ENCODE results near the gene EMC6.

EMC6 gene

GRCh38 chr17:3715296-3715695, 46.7 kb downstream of the EMC6 start:
- DNase-seq: no peak

- DNase-seq: no peak
Measured at GRCh38 chr17:3718201-3718600, 49.6 kb downstream of the EMC6 start.

- no peak for DNase-seq
Measured at GRCh38 chr17:3719265-3719664, 50.7 kb downstream of the EMC6 start.

All from activated CD8-positive, alpha-beta memory T cell treated with anti-CD3 and anti-CD28 coated beads, Interleukin-2, amount 50 U/mL, for 48 hours (primary cell).